WI38 (cell line): ENCODE data around the gene RTL5.

ENCODE experiments used
- H3K4me3 ChIP-seq: 2 replicates; pipeline ENCODE4 v1.5.1; 2011; ENCODE audit warnings: low read depth, mild to moderate bottlenecking, control low read depth, low read length
- TF ChIP-seq, protein P1 (sequence below): IDR thresholded peaks from 2 replicates; pipeline ENCODE4 v1.5.1; 2012; ENCODE audit warnings: low read depth, mild to moderate bottlenecking, control low read depth, low read length

The RTL5 gene

GRCh38 chrX:72097098-72097497 is 34.6 kb downstream of the RTL5 start:
- TF ChIP-seq, protein P1, sequence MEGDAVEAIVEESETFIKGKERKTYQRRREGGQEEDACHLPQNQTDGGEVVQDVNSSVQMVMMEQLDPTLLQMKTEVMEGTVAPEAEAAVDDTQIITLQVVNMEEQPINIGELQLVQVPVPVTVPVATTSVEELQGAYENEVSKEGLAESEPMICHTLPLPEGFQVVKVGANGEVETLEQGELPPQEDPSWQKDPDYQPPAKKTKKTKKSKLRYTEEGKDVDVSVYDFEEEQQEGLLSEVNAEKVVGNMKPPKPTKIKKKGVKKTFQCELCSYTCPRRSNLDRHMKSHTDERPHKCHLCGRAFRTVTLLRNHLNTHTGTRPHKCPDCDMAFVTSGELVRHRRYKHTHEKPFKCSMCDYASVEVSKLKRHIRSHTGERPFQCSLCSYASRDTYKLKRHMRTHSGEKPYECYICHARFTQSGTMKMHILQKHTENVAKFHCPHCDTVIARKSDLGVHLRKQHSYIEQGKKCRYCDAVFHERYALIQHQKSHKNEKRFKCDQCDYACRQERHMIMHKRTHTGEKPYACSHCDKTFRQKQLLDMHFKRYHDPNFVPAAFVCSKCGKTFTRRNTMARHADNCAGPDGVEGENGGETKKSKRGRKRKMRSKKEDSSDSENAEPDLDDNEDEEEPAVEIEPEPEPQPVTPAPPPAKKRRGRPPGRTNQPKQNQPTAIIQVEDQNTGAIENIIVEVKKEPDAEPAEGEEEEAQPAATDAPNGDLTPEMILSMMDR = no peak
- H3K4me3 ChIP-seq = no peak overlapping the region

GRCh38 chrX:72095370-72095769 is 36.3 kb downstream of the RTL5 start:
- H3K4me3 ChIP-seq = no peak overlapping the region
- TF ChIP-seq, protein P1 = no peak

DNA sequence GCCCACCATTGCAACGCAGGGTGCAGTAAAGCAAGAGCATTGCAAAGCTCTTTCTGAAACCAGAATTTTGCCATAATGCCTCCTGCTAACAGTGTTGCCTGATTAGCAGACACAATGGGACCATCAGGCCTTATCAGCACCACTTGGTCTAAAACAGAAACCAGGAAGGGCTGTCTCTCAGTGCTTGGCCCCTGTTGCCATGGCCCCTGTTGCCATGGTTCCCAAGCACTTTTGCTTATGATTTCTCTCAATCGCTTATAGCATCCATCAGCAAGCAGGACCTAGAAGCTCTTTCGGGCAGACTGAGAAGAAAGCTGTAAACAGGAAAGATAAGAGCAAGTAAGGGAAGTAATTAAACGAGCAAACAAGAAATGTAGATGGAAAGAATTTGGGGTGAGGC is 36.8 kb downstream of the RTL5 start:
- no peak overlapping the region for H3K4me3 ChIP-seq
- TF ChIP-seq, protein P1 = no peak

- H3K4me3 ChIP-seq = no peak overlapping the region
- TF ChIP-seq, protein P1 = no peak
These were observed 42.5 kb downstream of the RTL5 start for GRCh38 chrX:72089254-72089653.

- no peak overlapping the region for H3K4me3 ChIP-seq
- TF ChIP-seq, protein P1 = no peak
These were observed 43.0 kb downstream of the RTL5 start for GRCh38 chrX:72088761-72089160.

- TF ChIP-seq, protein P1 = no peak
- no peak overlapping the region for H3K4me3 ChIP-seq
These were observed 44.7 kb downstream of the RTL5 start for GRCh38 chrX:72086995-72087394.

GRCh38 chrX:72084114-72084513 is 47.6 kb downstream of the RTL5 start:
- TF ChIP-seq, protein P1 = no peak
- H3K4me3 ChIP-seq = no peak overlapping the region
